GM12872 (cell line): ENCODE results near the gene S100A14.

Source experiments
- TF ChIP-seq, protein P1 (sequence below): IDR thresholded peaks from 3 replicates; pipeline ENCODE4 v1.5.1; 2011; ENCODE audit warnings: low read depth, mild to moderate bottlenecking, low read length, moderate library complexity; ENCODE audit not compliant: insufficient read depth

The S100A14 gene

DNA sequence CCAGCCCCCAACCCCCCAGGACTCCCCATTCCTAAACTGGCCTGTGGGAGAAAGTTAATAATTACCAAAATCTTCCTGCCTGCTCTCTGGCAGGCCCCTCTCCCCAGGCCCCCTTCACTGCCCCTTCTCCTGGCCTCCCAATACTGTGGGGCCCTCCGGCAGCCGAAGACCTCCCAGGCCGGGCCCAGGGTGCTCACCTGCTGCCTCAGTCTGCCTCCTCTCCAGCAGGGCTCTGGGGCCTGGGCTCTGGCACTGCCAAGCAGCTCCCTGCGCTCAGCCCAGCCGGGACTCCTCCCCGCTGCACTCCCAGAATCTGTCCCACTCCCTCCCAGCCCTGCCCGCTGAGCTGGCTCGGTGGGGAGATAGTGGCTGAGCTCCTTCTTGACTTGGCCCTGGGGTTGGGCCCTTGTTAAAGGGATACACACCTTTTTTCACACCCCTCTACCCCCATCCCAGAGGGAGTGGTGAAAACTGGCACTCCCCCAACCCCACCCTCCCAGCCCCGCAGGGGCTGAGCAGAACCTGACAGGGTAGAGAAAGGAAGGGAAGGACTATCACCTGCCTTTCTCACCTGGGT lies 3.3 kb downstream of the S100A14 start, which contains the start of gene S100A16:
Gene S100A16, minus strand, starts transcription at position 383 of the 577 bp plus-strand sequence. CDS start 4,986 bp downstream, outside the sequence.
- TF ChIP-seq, protein P1, sequence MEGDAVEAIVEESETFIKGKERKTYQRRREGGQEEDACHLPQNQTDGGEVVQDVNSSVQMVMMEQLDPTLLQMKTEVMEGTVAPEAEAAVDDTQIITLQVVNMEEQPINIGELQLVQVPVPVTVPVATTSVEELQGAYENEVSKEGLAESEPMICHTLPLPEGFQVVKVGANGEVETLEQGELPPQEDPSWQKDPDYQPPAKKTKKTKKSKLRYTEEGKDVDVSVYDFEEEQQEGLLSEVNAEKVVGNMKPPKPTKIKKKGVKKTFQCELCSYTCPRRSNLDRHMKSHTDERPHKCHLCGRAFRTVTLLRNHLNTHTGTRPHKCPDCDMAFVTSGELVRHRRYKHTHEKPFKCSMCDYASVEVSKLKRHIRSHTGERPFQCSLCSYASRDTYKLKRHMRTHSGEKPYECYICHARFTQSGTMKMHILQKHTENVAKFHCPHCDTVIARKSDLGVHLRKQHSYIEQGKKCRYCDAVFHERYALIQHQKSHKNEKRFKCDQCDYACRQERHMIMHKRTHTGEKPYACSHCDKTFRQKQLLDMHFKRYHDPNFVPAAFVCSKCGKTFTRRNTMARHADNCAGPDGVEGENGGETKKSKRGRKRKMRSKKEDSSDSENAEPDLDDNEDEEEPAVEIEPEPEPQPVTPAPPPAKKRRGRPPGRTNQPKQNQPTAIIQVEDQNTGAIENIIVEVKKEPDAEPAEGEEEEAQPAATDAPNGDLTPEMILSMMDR, result no peak

DNA sequence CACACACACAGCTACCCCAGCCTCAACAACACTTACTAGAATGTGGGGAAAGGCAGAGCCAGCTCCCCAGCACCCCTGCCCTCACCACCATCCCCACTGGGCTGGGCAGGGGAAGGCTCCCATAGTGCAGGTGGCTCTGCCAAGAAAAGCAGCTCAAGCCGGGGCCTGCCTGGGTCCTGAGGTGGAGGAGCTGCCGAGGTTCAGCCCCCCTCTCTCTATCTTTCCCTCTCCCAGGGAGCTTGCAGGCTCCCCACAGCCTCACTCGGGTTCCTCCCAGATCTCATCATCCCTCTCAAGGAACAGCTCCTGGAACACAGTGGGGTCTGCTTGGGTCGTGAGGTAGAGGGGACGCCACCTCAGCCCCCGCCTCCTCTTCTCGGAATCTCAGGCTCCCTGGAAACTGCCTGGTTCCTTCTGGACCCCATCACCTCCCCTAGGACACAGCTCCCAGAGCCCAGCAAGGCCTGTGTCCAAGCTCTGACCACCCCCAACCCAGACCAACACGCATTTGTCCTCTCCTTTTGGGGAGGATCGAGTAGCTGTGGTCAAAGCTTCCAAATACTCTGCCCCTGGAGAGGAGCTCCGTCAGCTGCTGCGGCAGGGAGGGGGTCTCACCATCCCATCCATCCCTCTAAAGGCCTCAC lies 3.9 kb downstream of the S100A14 start:
- TF ChIP-seq, protein P1, result no peak

GRCh38 chr1:153611356-153611755 lies 4.8 kb downstream of the S100A14 start:
- TF ChIP-seq, protein P1, result no peak

DNA sequence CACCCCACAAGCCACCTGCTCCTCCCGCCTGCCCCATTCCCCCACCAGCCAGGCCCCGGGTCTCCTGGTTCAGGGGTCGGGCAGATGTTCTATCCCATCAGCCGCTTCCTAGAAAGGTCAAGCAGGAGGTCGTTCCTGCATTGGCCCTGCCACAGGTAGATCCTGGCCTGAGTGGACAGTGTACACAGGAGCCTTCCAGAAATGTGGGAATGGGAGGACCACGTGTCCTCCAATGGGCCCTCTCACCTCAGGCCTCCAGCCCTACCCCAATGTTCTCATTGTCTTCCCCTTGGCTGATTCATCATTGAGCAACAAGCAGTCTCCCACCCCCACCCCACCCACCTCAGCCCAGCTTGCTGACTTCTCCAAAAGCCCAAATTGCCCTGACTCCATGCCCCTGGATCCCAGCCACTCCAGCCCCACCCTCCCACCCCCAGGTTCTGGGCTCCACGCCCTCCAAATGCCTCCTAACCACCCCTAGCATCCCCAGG lies 5.3 kb downstream of the S100A14 start:
- TF ChIP-seq, protein P1, result no peak

GRCh38 chr1:153610334-153610733 lies 5.8 kb downstream of the S100A14 start:
- TF ChIP-seq, protein P1, result no peak

DNA sequence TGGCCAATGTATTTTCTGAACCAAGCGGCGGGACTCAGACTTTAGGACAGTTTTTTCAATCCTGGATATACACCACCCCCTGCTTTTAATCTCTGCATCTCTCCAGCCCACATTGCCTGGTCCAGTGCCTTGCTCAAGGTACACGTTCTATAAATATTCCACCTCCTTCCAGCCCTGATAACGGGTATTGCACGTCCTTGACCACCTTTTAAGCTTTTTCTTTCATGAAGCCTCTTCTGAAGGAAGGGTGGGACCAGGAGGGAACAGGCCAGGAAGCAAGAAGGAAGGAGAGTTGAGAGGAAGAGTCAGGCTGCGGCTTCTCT lies 6.6 kb downstream of the S100A14 start:
- TF ChIP-seq, protein P1, result no peak

- TF ChIP-seq, protein P1, result no peak
Observed at GRCh38 chr1:153608742-153609584, 7.2 kb downstream of the S100A14 start.
